H9 (cell line): ENCODE results near the gene LMTK2. TPM values are rescaled to one million over a fixed set of nuclear protein-coding genes. Genes with fewer than 3 reads are reported as not detected.

Experiments
- DNase-seq: peaks from one replicate; pipeline ENCODE4 v3.0.0-alpha.2; 2017
- H2AFZ ChIP-seq: one replicate; pipeline ENCODE4 v1.6.1; 2013; ENCODE audit warnings: mild to moderate bottlenecking, low read length, control low read depth, moderate library complexity
- H2AK5ac ChIP-seq: 2 replicates; pipeline ENCODE4 v1.6.1; 2013; ENCODE audit warnings: low read length, control low read depth, mixed read lengths; ENCODE audit not compliant: insufficient read length
- H2BK120ac ChIP-seq: one replicate; pipeline ENCODE4 v1.6.1; 2013; ENCODE audit warnings: low read depth, mild to moderate bottlenecking, low read length, control low read depth, inconsistent platforms; ENCODE audit not compliant: poor library complexity, severe bottlenecking
- H2BK12ac ChIP-seq: 2 replicates; pipeline ENCODE4 v1.6.1; 2013; ENCODE audit warnings: low read length, control low read depth, mixed read lengths, low read depth; ENCODE audit not compliant: insufficient read length
- H2BK15ac ChIP-seq: 2 replicates; pipeline ENCODE4 v1.6.1; 2013; ENCODE audit warnings: low read depth, low read length, control low read depth
- H2BK20ac ChIP-seq: one replicate; pipeline ENCODE4 v1.6.1; 2013; ENCODE audit warnings: low read depth, mild to moderate bottlenecking, low read length, control low read depth, inconsistent platforms; ENCODE audit not compliant: poor library complexity, severe bottlenecking
- H2BK5ac ChIP-seq: 2 replicates; pipeline ENCODE4 v1.6.1; 2013; ENCODE audit warnings: low read length, control low read depth, mixed read lengths; ENCODE audit not compliant: insufficient read length
- H3K14ac ChIP-seq: 2 replicates; pipeline ENCODE4 v1.6.1; 2013; ENCODE audit warnings: low read length, control low read depth; ENCODE audit not compliant: insufficient read depth
- H3K18ac ChIP-seq: 2 replicates; pipeline ENCODE4 v1.6.1; 2013; ENCODE audit warnings: low read depth, mild to moderate bottlenecking, mixed read lengths, low read length, control low read depth; ENCODE audit not compliant: insufficient read length
- H3K23ac ChIP-seq: 2 replicates; pipeline ENCODE4 v1.6.1; 2013; ENCODE audit warnings: low read length, control low read depth, mixed read lengths, low read depth; ENCODE audit not compliant: insufficient read length
- H3K23me2 ChIP-seq: 2 replicates; pipeline ENCODE4 v1.6.1; 2013; ENCODE audit warnings: low read depth, mild to moderate bottlenecking, mixed read lengths, low read length, control low read depth; ENCODE audit not compliant: insufficient read length, poor library complexity, severe bottlenecking
- H3K27ac ChIP-seq: 2 replicates; pipeline ENCODE4 v1.5.1; 2013; ENCODE audit warnings: low read length, control low read depth, mixed read lengths, low read depth; ENCODE audit not compliant: insufficient read length
- H3K27me3 ChIP-seq: 2 replicates; pipeline ENCODE4 v1.6.1; 2013; ENCODE audit warnings: low read length, control low read depth, inconsistent platforms; ENCODE audit not compliant: insufficient read depth
- H3K4ac ChIP-seq: 2 replicates; pipeline ENCODE4 v1.6.1; 2013; ENCODE audit warnings: low read depth, mild to moderate bottlenecking, control low read depth, inconsistent platforms, low read length, moderate library complexity
- H3K4me1 ChIP-seq: 2 replicates; pipeline ENCODE4 v1.6.1; 2013; ENCODE audit warnings: low read length, control low read depth, inconsistent platforms; ENCODE audit not compliant: insufficient read depth
- H3K4me2 ChIP-seq: 2 replicates; pipeline ENCODE4 v1.6.1; 2013; ENCODE audit warnings: low read length, control low read depth, mixed read lengths; ENCODE audit not compliant: insufficient read length, insufficient read depth
- H3K56ac ChIP-seq: 2 replicates; pipeline ENCODE4 v1.6.1; 2013; ENCODE audit warnings: low read depth, mild to moderate bottlenecking, mixed read lengths, low read length, control low read depth; ENCODE audit not compliant: insufficient read length
- H3K79me1 ChIP-seq: 2 replicates; pipeline ENCODE4 v1.6.1; 2013; ENCODE audit warnings: low read depth, mild to moderate bottlenecking, moderate library complexity, low read length, control low read depth, inconsistent platforms; ENCODE audit not compliant: insufficient read depth, poor library complexity, severe bottlenecking
- H3K79me2 ChIP-seq: 2 replicates; pipeline ENCODE4 v1.6.1; 2013; ENCODE audit warnings: low read length, control low read depth, inconsistent platforms; ENCODE audit not compliant: insufficient read depth
- H3K9ac ChIP-seq: 2 replicates; pipeline ENCODE4 v1.6.1; 2013; ENCODE audit warnings: low read length, control low read depth, mixed read lengths; ENCODE audit not compliant: insufficient read length; ENCODE audit errors: extremely low read depth
- H3K9me3 ChIP-seq: one replicate; pipeline ENCODE4 v1.6.1; 2013; ENCODE audit warnings: low read depth, low read length, inconsistent platforms; ENCODE audit not compliant: control insufficient read depth
- H3T11ph ChIP-seq: one replicate; pipeline ENCODE4 v1.6.1; 2013; ENCODE audit warnings: mild to moderate bottlenecking, low read length, control low read depth, inconsistent platforms
- H4K20me1 ChIP-seq: one replicate; pipeline ENCODE4 v1.6.1; 2013; ENCODE audit not compliant: control insufficient read depth, insufficient read length, insufficient read depth
- H4K5ac ChIP-seq: 2 replicates; pipeline ENCODE4 v1.6.1; 2013; ENCODE audit warnings: low read depth, mild to moderate bottlenecking, mixed read lengths, low read length, control low read depth; ENCODE audit not compliant: insufficient read length
- H4K8ac ChIP-seq: replicated peaks from 2 replicates; pipeline ENCODE4 v1.6.1; 2013; ENCODE audit warnings: low read length, control low read depth, mixed read lengths, low read depth; ENCODE audit not compliant: insufficient read length
- H4K91ac ChIP-seq: 2 replicates; pipeline ENCODE4 v1.6.1; 2013; ENCODE audit warnings: low read depth, mild to moderate bottlenecking, moderate library complexity, mixed read lengths, low read length, control low read depth; ENCODE audit not compliant: insufficient read length
- H3K27ac Mint-ChIP-seq, 3 experiments: 2 replicates in 2 of 3; 3 replicates in 1 of 3; pipeline ENCODE4 v1.8.0; 2020 to 2021; ENCODE audit warnings: mixed read lengths in 3 of 3, mild to moderate bottlenecking in 1 of 3, moderate library complexity in 1 of 3
- H3K27me3 Mint-ChIP-seq: 2 replicates; pipeline ENCODE4 v1.8.0; 2021; ENCODE audit warnings: low read depth, mild to moderate bottlenecking, moderate library complexity, mixed read lengths
- H3K36me3 Mint-ChIP-seq, 3 experiments: 2 replicates in 2 of 3; 3 replicates in 1 of 3; pipeline ENCODE4 v1.8.0; 2020 to 2021; ENCODE audit warnings: low read depth in 3 of 3, mixed read lengths in 3 of 3; ENCODE audit not compliant: insufficient read depth in 1 of 3
- H3K4me1 Mint-ChIP-seq, 2 experiments: 2 replicates each; pipeline ENCODE4 v1.8.0; 2020; ENCODE audit warnings: mixed read lengths in 2 of 2
- H3K4me3 Mint-ChIP-seq, 2 experiments: 2 replicates in 1 of 2; 3 replicates in 1 of 2; pipeline ENCODE4 v1.8.0; 2020 to 2021; ENCODE audit warnings: mild to moderate bottlenecking in 2 of 2, mixed read lengths in 2 of 2, moderate library complexity in 1 of 2
- H3K9me3 Mint-ChIP-seq, 2 experiments: 2 replicates in 1 of 2; 3 replicates in 1 of 2; pipeline ENCODE4 v1.8.0; 2020; ENCODE audit warnings: mild to moderate bottlenecking in 2 of 2, mixed read lengths in 2 of 2, moderate library complexity in 1 of 2
- CTCF ChIP-seq: fragments of 200-600 bp; sonication (generic); conservative IDR thresholded peaks from 3 replicates; pipeline ENCODE4 v1.8.0; 2021; ENCODE audit warnings: antibody characterized with exemption, mild to moderate bottlenecking
- WGBS: extraction: QIAGEN DNeasy Blood & Tissue Kit; methylation state at CpG from one replicate; pipeline ENCODE4 v1.1.7; 2013; ENCODE audit warnings: missing lambda C conversion rate, low lambda C conversion rate, mixed read lengths; ENCODE audit not compliant: insufficient read length; ENCODE audit errors: extremely low coverage; 5-methylcytosine and 5-hydroxymethylcytosine counted together
- total RNA-seq: library from RNA; stranded (reverse); gene quantifications from 2 replicates; pipeline ENCODE4 v1.2.1, GENCODE V29; 2021

Gene LMTK2
- total RNA-seq, 1 experiment from 2014 or later: 24.9 TPM

DNA sequence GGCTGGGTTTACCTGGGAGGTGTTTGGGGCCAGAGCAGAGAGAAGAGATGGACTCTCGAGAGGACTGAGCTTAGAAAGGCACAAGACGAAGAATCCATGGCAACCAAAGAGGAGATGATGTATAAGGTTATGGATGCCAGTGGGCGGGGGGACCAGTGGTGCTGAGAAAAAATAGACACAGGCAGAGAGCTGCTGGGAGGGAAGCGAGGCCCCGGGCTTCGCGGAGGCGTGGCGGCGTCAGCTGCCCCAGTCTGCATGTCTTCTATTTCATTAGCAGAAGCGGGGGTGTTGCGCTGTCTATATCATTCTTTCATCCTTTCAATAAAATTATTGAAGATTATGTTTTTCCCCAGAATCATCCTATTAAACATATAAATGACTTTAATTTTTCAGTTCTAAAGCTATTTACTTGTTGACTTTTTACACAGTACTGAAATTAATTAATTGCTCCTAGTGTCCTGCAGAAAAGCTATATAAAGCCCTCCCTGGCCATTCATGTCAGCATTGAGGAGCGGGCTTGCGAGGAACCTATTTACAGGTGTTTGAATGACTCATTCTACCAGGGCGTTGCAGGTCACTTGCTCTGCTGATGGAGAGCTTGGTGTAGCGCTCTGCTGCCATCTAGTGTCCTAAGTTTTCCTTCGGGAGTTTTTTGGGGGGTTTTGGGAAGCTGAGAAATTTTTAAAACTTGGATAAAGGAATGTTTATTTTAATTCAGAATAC, 61.7 kb downstream of the LMTK2 start:
- H3K27ac Mint-ChIP-seq: no peak overlapping the region; a peak in 2 of 7 replicates
- no peak overlapping the region for H3K4me3 Mint-ChIP-seq
- no peaks in the 10 kb centered on the region for H3K79me1 ChIP-seq
- peak; percentile 90 for TF ChIP-seq CTCF
- H3K4me2 ChIP-seq: no peak overlapping the region
- H3T11ph ChIP-seq: no peak overlapping the region
- H3K27me3 ChIP-seq: no peaks in the 10 kb centered on the region
- H3K4ac ChIP-seq: no peak overlapping the region
- WGBS: no CpG with 5 or more reads among the region's 17 CpGs
- no peaks in the 10 kb centered on the region for H3K79me2 ChIP-seq
- no peaks in the 10 kb centered on the region for H4K20me1 ChIP-seq
- no peak overlapping the region for H4K8ac ChIP-seq
- H2BK20ac ChIP-seq: no peak overlapping the region
- H4K91ac ChIP-seq: no peak overlapping the region
- H3K56ac ChIP-seq: no peak overlapping the region
- no peak overlapping the region for H3K14ac ChIP-seq
- no peak overlapping the region for H2BK12ac ChIP-seq
- no peaks in the 10 kb centered on the region for H3K4me1 ChIP-seq
- H3K27me3 Mint-ChIP-seq: no peaks in the 10 kb centered on the region
- no peak overlapping the region for H2AFZ ChIP-seq
- no peak overlapping the region for H2BK120ac ChIP-seq
- no peak overlapping the region for H4K5ac ChIP-seq
- no peaks in the 10 kb centered on the region for H3K9me3 ChIP-seq
- no peak overlapping the region for H3K27ac ChIP-seq
- H2BK5ac ChIP-seq: no peak overlapping the region
- H3K9me3 Mint-ChIP-seq: no peaks in the 10 kb centered on the region
- peaks cover 10 to 13% (median 13%) of the 10 kb centered on the region in 3 experiments; a peak in 6 of 7 replicates for H3K36me3 Mint-ChIP-seq
- no peak overlapping the region for H3K18ac ChIP-seq
- H2AK5ac ChIP-seq: no peak overlapping the region
- DNase-seq: peak; percentile 75
- H3K4me1 Mint-ChIP-seq: peaks cover 14 to 25% of the 10 kb centered on the region in 2 experiments
- H3K23ac ChIP-seq: no peak overlapping the region
- no peaks in the 10 kb centered on the region for H3K23me2 ChIP-seq
- no peak overlapping the region for H3K9ac ChIP-seq
- H2BK15ac ChIP-seq: no peak overlapping the region
